T-cell (primary cell): ENCODE measurements around the gene ACVR1B. TPM values are rescaled to one million over a fixed set of nuclear protein-coding genes. Genes with fewer than 3 reads are reported as not detected.

Experiments
- ATAC-seq, 4 experiments: fragments of 200-7000 bp in 3 of 4; fragments of 150-1000 bp in 1 of 4; cut with Tn5 transposase; replicated peaks in 1 of 4; 1 replicate in 3 of 4; 2 replicates in 1 of 4; pipeline ENCODE4 v1.10.0; 2021; ENCODE audit warnings: moderate library complexity in 3 of 4, mild to moderate bottlenecking in 2 of 4, moderate number of reproducible peaks in 1 of 4
- CTCF ChIA-PET, 2 donors: fragments of 300-600 bp; sonication (Branson Sonifier 250); formaldehyde crosslinking; loops; one replicate each; lab custom pipeline; 2022; ENCODE audit warnings: antibody characterized with exemption in 2 of 2; lab: Charles Lee
- POLR2A ChIA-PET, 2 donors: fragments of 300-600 bp; sonication (Branson Sonifier 250); formaldehyde crosslinking; loops; one replicate each; lab custom pipeline; 2022; ENCODE audit warnings: antibody characterized with exemption in 2 of 2; lab: Charles Lee
- DNase-seq, 35 experiments: peaks; one replicate each; pipeline versions ENCODE4 v3.0.0 to v3.0.0-alpha.2; 2013 to 2023
- H3K27ac ChIP-seq: one replicate; pipeline ENCODE4 v1.5.1; 2013; ENCODE audit warnings: low read length
- H3K27me3 ChIP-seq, 2 experiments: replicated peaks in 1 of 2; 1 replicate in 1 of 2; 2 replicates in 1 of 2; pipeline versions ENCODE4 v1.6.1 to v1.7.0; 2013; ENCODE audit warnings: low read length in 1 of 2, mixed read lengths in 1 of 2; ENCODE audit not compliant: control insufficient read depth in 2 of 2, insufficient read depth in 2 of 2; ENCODE audit errors: extremely low read depth in 1 of 2
- H3K36me3 ChIP-seq, 2 donors: 1 replicate in 1 of 2; 2 replicates in 1 of 2; pipeline versions ENCODE4 v1.6.1 to v1.7.0; 2013; ENCODE audit warnings: low read length in 1 of 2; ENCODE audit not compliant: control insufficient read depth in 2 of 2, insufficient read depth in 1 of 2; ENCODE audit errors: extremely low read depth in 1 of 2
- H3K4me1 ChIP-seq, 2 experiments: 1 replicate in 1 of 2; 2 replicates in 1 of 2; pipeline versions ENCODE4 v1.6.1 to v1.7.0; 2013; ENCODE audit warnings: low read length in 2 of 2, mixed read lengths in 1 of 2; ENCODE audit not compliant: insufficient read depth in 2 of 2, control insufficient read depth in 1 of 2; ENCODE audit errors: extremely low read depth in 1 of 2
- H3K4me3 ChIP-seq, 2 donors: 1 replicate in 1 of 2; 2 replicates in 1 of 2; pipeline versions ENCODE4 v1.5.1 to v1.7.0; 2013; ENCODE audit warnings: mild to moderate bottlenecking in 2 of 2, low read length in 1 of 2, moderate library complexity in 1 of 2; ENCODE audit not compliant: control insufficient read depth in 1 of 2; ENCODE audit errors: extremely low read depth in 1 of 2
- H3K9me3 ChIP-seq: 2 replicates; pipeline ENCODE4 v1.7.0; 2013
- H3K27ac Mint-ChIP-seq, 2 donors: one replicate each; pipeline ENCODE4 v1.8.0; 2020 to 2021; ENCODE audit warnings: mild to moderate bottlenecking in 2 of 2, mixed read lengths in 2 of 2
- H3K27me3 Mint-ChIP-seq, 2 donors: one replicate each; pipeline ENCODE4 v1.8.0; 2021 to 2022; ENCODE audit warnings: mixed read lengths in 2 of 2
- H3K36me3 Mint-ChIP-seq: one replicate; pipeline ENCODE4 v1.8.0; 2021; ENCODE audit warnings: mixed read lengths
- H3K4me1 Mint-ChIP-seq, 3 donors: one replicate each; pipeline ENCODE4 v1.8.0; 2020 to 2022; ENCODE audit warnings: mixed read lengths in 3 of 3, mild to moderate bottlenecking in 1 of 3
- H3K4me3 Mint-ChIP-seq, 3 donors: one replicate each; pipeline ENCODE4 v1.8.0; 2020 to 2022; ENCODE audit warnings: mild to moderate bottlenecking in 3 of 3, mixed read lengths in 3 of 3, moderate library complexity in 3 of 3
- H3K9me3 Mint-ChIP-seq, 3 donors: one replicate each; pipeline ENCODE4 v1.8.0; 2020 to 2022; ENCODE audit warnings: mixed read lengths in 3 of 3
- WGBS: methylation state at CpG from one replicate; pipeline ENCODE4 v1.1.5; 2013; ENCODE audit warnings: missing lambda C conversion rate; ENCODE audit not compliant: insufficient coverage; 5-methylcytosine and 5-hydroxymethylcytosine counted together
- total RNA-seq, 35 experiments: library from RNA in 6 of 35; stranded (reverse) in 6 of 35; fragments of 120-200 nt in 1 of 35; gene quantifications; one replicate each; pipeline versions ENCODE4 v1.2.1 to v1.2.4 and lab custom pipeline; 2013 to 2026

ACVR1B gene
- total RNA-seq, 5 donors from 2014 or later (not counting 1 experiment from before 2014, with no cell fraction given) = 9.0 to 12.6 (median 11.8) TPM

DNA sequence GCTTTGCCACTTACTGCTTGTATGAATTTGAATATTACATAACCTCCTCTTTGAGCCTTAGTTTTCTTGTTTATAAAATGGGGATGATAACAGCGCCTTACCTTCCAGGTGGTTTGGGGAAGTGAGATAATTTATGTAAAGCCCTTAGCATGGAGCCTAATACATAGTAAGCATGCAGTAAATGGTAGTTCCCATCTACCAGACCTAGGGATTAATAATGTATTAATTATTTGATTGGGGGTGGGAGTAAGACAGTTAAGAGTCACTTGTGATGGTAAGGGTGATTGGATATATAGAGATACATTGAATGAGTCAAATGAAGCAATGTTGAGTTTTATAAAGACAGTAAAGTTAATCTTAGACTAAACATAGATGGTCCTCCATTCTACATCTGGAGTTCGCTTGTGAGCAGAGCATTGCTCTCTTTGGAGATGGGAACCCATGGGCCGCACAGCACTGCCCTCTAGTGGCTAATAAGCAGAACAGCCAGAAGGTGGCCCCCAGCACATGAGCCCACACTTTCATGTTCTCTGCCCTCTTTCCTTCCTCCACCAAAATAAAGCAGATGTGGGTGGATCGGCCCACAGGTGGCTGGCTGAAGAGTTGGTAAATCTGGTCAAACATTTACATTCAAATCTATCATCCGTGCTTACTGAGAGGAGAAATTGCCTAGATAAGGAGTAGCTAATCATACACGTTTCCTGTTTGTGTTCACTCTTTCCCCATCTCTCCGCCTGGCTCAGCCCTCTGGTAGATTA is 28.7 kb downstream of the ACVR1B start:
- peaks cover 17 to 37% of the 10 kb centered on the region in 2 donors for H3K36me3 ChIP-seq
- WGBS = 100% methylated on average over 1 of the region's 7 CpGs
- H3K9me3 Mint-ChIP-seq = no peaks in the 10 kb centered on the region
- H3K27ac ChIP-seq = no peak overlapping the region
- H3K9me3 ChIP-seq = no peaks in the 10 kb centered on the region
- H3K27ac Mint-ChIP-seq = peak overlapping the region; percentile 48 to 57
- DNase-seq = peak; percentile 23 to 87 (median 57)
- peaks cover 44% of the 10 kb centered on the region for H3K36me3 Mint-ChIP-seq
- H3K4me3 ChIP-seq = no peak overlapping the region
- H3K27me3 Mint-ChIP-seq = no peaks in the 10 kb centered on the region
- H3K4me3 Mint-ChIP-seq = no peak overlapping the region
- ChIA-PET CTCF (interaction anchor here (0.5 to 1.7 kb wide), 7 partner anchors 8 to 108 kb away, joined by 3 to 8 read pairs (median 4); no protein-coding TSS in a partner anchor), POLR2A (interaction anchor here in 1 of 2 donors (0.5 kb wide), 1 partner anchor 1073 kb away, joined by 4 read pairs; no protein-coding TSS in a partner anchor)
- peaks cover 18 to 21% of the 10 kb centered on the region in 2 experiments for H3K4me1 ChIP-seq
- H3K4me1 Mint-ChIP-seq = peaks cover 22 to 34% (median 24%) of the 10 kb centered on the region in 3 donors
- ATAC-seq = peak; percentile 97 to 98 (median 97)
- no peaks in the 10 kb centered on the region for H3K27me3 ChIP-seq

DNA sequence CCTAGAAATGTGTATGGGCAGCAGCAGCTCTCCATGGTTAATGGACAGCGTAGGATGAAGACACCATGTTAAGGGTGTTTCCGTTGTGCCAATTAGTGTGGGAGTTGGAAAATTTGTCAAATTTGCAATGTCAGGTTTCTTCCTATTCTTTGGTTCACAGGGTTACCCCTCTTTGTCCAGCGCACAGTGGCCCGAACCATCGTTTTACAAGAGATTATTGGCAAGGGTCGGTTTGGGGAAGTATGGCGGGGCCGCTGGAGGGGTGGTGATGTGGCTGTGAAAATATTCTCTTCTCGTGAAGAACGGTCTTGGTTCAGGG is 29.3 kb downstream of the ACVR1B start:
- Histone ChIP-seq H3K27ac (no peak overlapping the region), H3K36me3 (peaks cover 15 to 38% of the 10 kb centered on the region in 2 donors), H3K4me3 (no peak overlapping the region), H3K27me3 (no peaks in the 10 kb centered on the region), H3K9me3 (no peaks in the 10 kb centered on the region), H3K4me1 (peaks cover 12 to 16% of the 10 kb centered on the region in 2 experiments)
- Mint-ChIP-seq H3K4me1 (peaks cover 16 to 29% (median 18%) of the 10 kb centered on the region in 3 donors), H3K4me3 (no peak overlapping the region), H3K36me3 (peaks cover 44% of the 10 kb centered on the region), H3K27ac (peak overlapping the region in 1 of 2 donors; percentile 48), H3K9me3 (no peaks in the 10 kb centered on the region), H3K27me3 (no peaks in the 10 kb centered on the region)
- ATAC-seq = no peak
- POLR2A ChIA-PET = interaction anchor here in 1 of 2 donors (0.5 kb wide), 1 partner anchor 1072 kb away, joined by 4 read pairs; no protein-coding TSS in a partner anchor
- DNase-seq = no peak
- CTCF ChIA-PET = interaction anchor here (0.5 to 1.7 kb wide), 7 partner anchors 9 to 108 kb away, joined by 3 to 8 read pairs (median 4); no protein-coding TSS in a partner anchor
- 80% methylated on average over 9 of the region's 10 CpGs for WGBS

DNA sequence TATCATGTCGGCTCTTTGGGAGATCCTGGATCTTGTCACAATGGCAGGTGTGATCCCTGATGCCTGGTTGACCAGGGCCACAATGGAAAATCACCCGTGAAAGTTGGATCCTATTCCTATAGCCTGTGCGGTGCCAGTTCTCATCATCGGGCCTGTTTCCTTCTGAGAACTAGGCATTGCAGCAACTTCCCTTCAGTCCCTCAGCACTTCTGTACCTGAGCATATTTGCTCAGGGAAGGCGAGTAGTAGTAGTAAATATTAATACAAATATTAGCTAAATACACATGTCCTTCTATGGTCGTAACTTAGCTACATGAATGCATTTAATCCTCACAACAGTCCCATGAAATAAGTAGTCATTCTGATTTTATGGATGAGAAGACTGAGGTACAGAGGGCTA is 33.2 kb downstream of the ACVR1B start:
- peaks cover 0 to 6% of the 10 kb centered on the region in 2 experiments for H3K4me1 ChIP-seq
- Mint-ChIP-seq H3K27ac (no peak overlapping the region), H3K4me3 (no peak overlapping the region), H3K36me3 (peaks cover 43% of the 10 kb centered on the region), H3K27me3 (no peaks in the 10 kb centered on the region), H3K4me1 (peaks cover 9 to 13% (median 11%) of the 10 kb centered on the region in 3 donors), H3K9me3 (no peaks in the 10 kb centered on the region)
- ATAC-seq (no peak), DNase-seq (no peak)
- peaks cover 22 to 26% of the 10 kb centered on the region in 2 donors for H3K36me3 ChIP-seq
- no peaks in the 10 kb centered on the region for H3K9me3 ChIP-seq
- H3K4me3 ChIP-seq = no peak overlapping the region
- no peaks in the 10 kb centered on the region for H3K27me3 ChIP-seq
- ChIA-PET POLR2A (interaction anchor here in 1 of 2 donors (0.7 kb wide), 1 partner anchor 54 kb away, joined by 4 read pairs; no protein-coding TSS in a partner anchor), CTCF (interaction anchor here (0.5 to 1.3 kb wide), 6 partner anchors 8 to 1859 kb away, joined by 3 to 6 read pairs (median 3); no protein-coding TSS in a partner anchor)
- 89% methylated on average over 2 of the region's 6 CpGs for WGBS
- H3K27ac ChIP-seq = no peak overlapping the region

GRCh38 chr12:51985154-51985835 is 33.8 kb downstream of the ACVR1B start:
- H3K27ac Mint-ChIP-seq = no peak overlapping the region
- ATAC-seq (no peak), DNase-seq (no peak)
- H3K4me1 Mint-ChIP-seq = peaks cover 5 to 6% (median 6%) of the 10 kb centered on the region in 3 donors
- H3K27me3 Mint-ChIP-seq = no peaks in the 10 kb centered on the region
- no peaks in the 10 kb centered on the region for H3K9me3 ChIP-seq
- H3K4me3 Mint-ChIP-seq = no peak overlapping the region
- H3K4me3 ChIP-seq = no peak overlapping the region
- no peaks in the 10 kb centered on the region for H3K9me3 Mint-ChIP-seq
- H3K27me3 ChIP-seq = no peaks in the 10 kb centered on the region
- WGBS = 95% methylated on average over 8 of the region's 9 CpGs
- CTCF ChIA-PET = interaction anchor here (0.6 to 1.3 kb wide), 5 partner anchors 10 to 62 kb away, joined by 3 to 4 read pairs (median 3); no protein-coding TSS in a partner anchor
- POLR2A ChIA-PET = no interaction called here
- H3K36me3 Mint-ChIP-seq = peaks cover 42% of the 10 kb centered on the region
- peaks cover 23 to 26% of the 10 kb centered on the region in 2 donors for H3K36me3 ChIP-seq
- H3K4me1 ChIP-seq = peaks cover 0 to 6% of the 10 kb centered on the region in 2 experiments
- no peak overlapping the region for H3K27ac ChIP-seq

DNA sequence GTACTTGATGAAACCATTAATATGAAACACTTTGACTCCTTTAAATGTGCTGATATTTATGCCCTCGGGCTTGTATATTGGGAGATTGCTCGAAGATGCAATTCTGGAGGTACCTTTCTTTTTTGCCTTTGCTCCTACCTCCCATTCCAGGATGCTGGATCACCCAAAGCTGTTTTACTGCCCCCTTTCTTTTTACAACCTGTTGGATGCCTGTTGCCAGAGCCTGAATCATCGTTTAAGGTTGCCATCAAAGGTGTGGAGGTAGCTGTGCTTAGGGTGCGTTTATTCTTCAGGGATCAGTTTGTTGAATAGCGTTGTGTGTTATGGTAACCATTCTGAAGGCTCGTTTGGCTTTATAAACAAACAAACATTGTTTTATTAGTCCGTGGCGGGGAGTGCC is 35.3 kb downstream of the ACVR1B start:
- ATAC-seq (no peak), DNase-seq (no peak)
- Histone ChIP-seq H3K36me3 (peaks cover 18 to 19% of the 10 kb centered on the region in 2 donors), H3K27me3 (no peaks in the 10 kb centered on the region), H3K27ac (no peak overlapping the region), H3K4me1 (no peaks in the 10 kb centered on the region), H3K4me3 (no peak overlapping the region), H3K9me3 (no peaks in the 10 kb centered on the region)
- no CpG with 5 or more reads among the region's 8 CpGs for WGBS
- Mint-ChIP-seq H3K4me3 (no peak overlapping the region), H3K27me3 (no peaks in the 10 kb centered on the region), H3K27ac (no peak overlapping the region), H3K4me1 (no peaks in the 10 kb centered on the region), H3K36me3 (peaks cover 36% of the 10 kb centered on the region), H3K9me3 (no peaks in the 10 kb centered on the region)
- ChIA-PET POLR2A (no interaction called here), CTCF (no interaction called here)

GRCh38 chr12:51992246-51992645 is 40.7 kb downstream of the ACVR1B start:
- ChIA-PET POLR2A (interaction anchor here in 1 of 2 donors (1.5 kb wide), 1 partner anchor 14 kb away, joined by 6 read pairs; no protein-coding TSS in a partner anchor), CTCF (interaction anchor here (0.6 to 3.7 kb wide), 9 partner anchors 8 to 33 kb away, joined by 3 to 53 read pairs (median 3); no protein-coding TSS in a partner anchor)
- no peak overlapping the region for H3K27ac Mint-ChIP-seq
- H3K4me3 Mint-ChIP-seq = no peak overlapping the region
- H3K36me3 ChIP-seq = peaks cover 12 to 24% of the 10 kb centered on the region in 2 donors
- H3K36me3 Mint-ChIP-seq = peaks cover 10% of the 10 kb centered on the region
- ATAC-seq = no peak
- peaks cover 0 to 3% of the 10 kb centered on the region in 2 experiments for H3K4me1 ChIP-seq
- no peaks in the 10 kb centered on the region for H3K9me3 ChIP-seq
- DNase-seq = no peak
- no peak overlapping the region for H3K27ac ChIP-seq
- no peak overlapping the region for H3K4me3 ChIP-seq
- H3K9me3 Mint-ChIP-seq = no peaks in the 10 kb centered on the region
- no peaks in the 10 kb centered on the region for H3K27me3 Mint-ChIP-seq
- peaks cover 0 to 11% (median 5%) of the 10 kb centered on the region in 3 donors for H3K4me1 Mint-ChIP-seq
- no peaks in the 10 kb centered on the region for H3K27me3 ChIP-seq
- WGBS = 92% methylated on average over 2 of the region's 5 CpGs
